Transverse colon (tissue), 4 donors: Measurements from ENCODE around the gene NUCB2. TPM values are rescaled to one million over a fixed set of nuclear protein-coding genes. Genes with fewer than 3 reads are reported as not detected.

Experiments
- DNase-seq: peaks from one replicate; pipeline ENCODE4 v3.0.0-alpha.2; 2019
- H3K27ac ChIP-seq, 4 donors: fragments of 200-600 bp; sonication (generic); 2 replicates each; pipeline ENCODE4 v1.5.1; 2016 to 2018; ENCODE audit warnings: inconsistent platforms in 4 of 4
- H3K27me3 ChIP-seq: fragments of 200-600 bp; sonication (generic); 2 replicates; pipeline ENCODE4 v1.5.1; 2017; ENCODE audit warnings: inconsistent platforms
- H3K36me3 ChIP-seq, 4 donors: fragments of 200-600 bp; sonication (generic); 2 replicates each; pipeline ENCODE4 v1.5.1; 2017 to 2019; ENCODE audit warnings: inconsistent platforms in 4 of 4
- H3K4me1 ChIP-seq, 4 donors: fragments of 200-600 bp; sonication (generic); 2 replicates each; pipeline ENCODE4 v1.5.1; 2017 to 2020; ENCODE audit warnings: inconsistent platforms in 4 of 4
- H3K4me3 ChIP-seq, 4 donors: fragments of 200-600 bp; sonication (generic); 1 replicate in 1 of 4; 2 replicates in 3 of 4; pipeline versions ENCODE4 v1.5.1 to v1.6.1; 2017 to 2019; ENCODE audit warnings: inconsistent platforms in 4 of 4
- H3K9me3 ChIP-seq, 2 donors: fragments of 200-600 bp; sonication (generic); 2 replicates each; pipeline ENCODE4 v1.5.1; 2017 to 2019; ENCODE audit warnings: inconsistent platforms in 2 of 2
- CTCF ChIP-seq, 5 experiments: fragments of 200-600 bp in 3 of 5; fragments of 450-650 bp in 2 of 5; sonication (generic) in 3 of 5; IDR thresholded peaks; 1 replicate in 2 of 5; 2 replicates in 3 of 5; pipeline ENCODE4 v1.5.1; 2016 to 2017; ENCODE audit warnings: antibody characterized with exemption in 5 of 5, inconsistent platforms in 3 of 5, mild to moderate bottlenecking in 2 of 5, moderate library complexity in 1 of 5
- EP300 ChIP-seq: sonication (generic); formaldehyde crosslinking; IDR thresholded peaks from one replicate; pipeline ENCODE4 v1.6.1; 2017; ENCODE audit warnings: antibody characterized with exemption, low read depth
- POLR2A ChIP-seq: fragments of 450-650 bp; IDR thresholded peaks from one replicate; pipeline ENCODE4 v1.6.1; 2016; ENCODE audit warnings: antibody characterized with exemption, mild to moderate bottlenecking, moderate library complexity
- POLR2AphosphoS5 ChIP-seq, 3 donors: sonication (generic); formaldehyde crosslinking; IDR thresholded peaks; one replicate each; pipeline ENCODE4 v1.6.1; 2016; ENCODE audit warnings: antibody characterized with exemption in 3 of 3
- WGBS, 2 donors: methylation state at CpG; one replicate each; pipeline ENCODE4 v1.1.5; 2018; ENCODE audit warnings: low coverage in 1 of 2; 5-methylcytosine and 5-hydroxymethylcytosine counted together
- in situ Hi-C, 4 donors: fragments of 200-750 bp; cut with MboI; loops; one replicate each; pipeline versions ENCODE4 v1.15.0 to v1.15.1; 2017; ENCODE audit warnings: low sequenced_read_pairs in 3 of 4, low pct_ligation_motif_present in 1 of 4, low pct_unique_long_range_greater_than_20kb in 1 of 4
- intact Hi-C: fragments of 100-400 bp; cut with DNase I; formaldehyde crosslinking; loops from one replicate; pipeline ENCODE4 v1.15.1; 2023; ENCODE audit warnings: low total_unique reads
- total RNA-seq, 4 donors: library from RNA; depleted of rRNA; stranded (reverse); fragments of >200 nt; gene quantifications; one replicate each; pipeline ENCODE4 v1.1.0, GENCODE V29; 2016

NUCB2 gene
- total RNA-seq, 4 donors from 2014 or later, result 5.0 to 28.9 (median 13.4) TPM

- H3K27me3 ChIP-seq, result no peaks in the 10 kb centered on the region
- H3K4me1 ChIP-seq, result no peaks in the 10 kb centered on the region
- no peak overlapping the region for H3K27ac ChIP-seq
- TF ChIP-seq EP300 (no peak), POLR2A (no peak), POLR2AphosphoS5 (IDR thresholded peaks at IDR 0.05) (no peak), CTCF (IDR thresholded peaks at IDR 0.05) (no peak)
- WGBS, 2 donors, result 70% methylated on average over 2 of the region's 2 CpGs; no CpG with 5 or more reads in 1 of the 2 donors
- no peak overlapping the region for H3K4me3 ChIP-seq
- no peaks in the 10 kb centered on the region for H3K9me3 ChIP-seq
- peaks cover 0 to 2% (median 0%) of the 10 kb centered on the region in 4 donors for H3K36me3 ChIP-seq
- intact Hi-C loops (no loop called here), in situ Hi-C loops (no loop called here)
- DNase-seq, result no peak
Measured at GRCh38 chr11:17378655-17379054, 102.1 kb downstream of the NUCB2 start.

GRCh38 chr11:17379383-17380180 lies 103.0 kb downstream of the NUCB2 start:
- 86 to 90% methylated on average over 4 to 7 of the region's 7 CpGs for WGBS, 2 donors
- Histone ChIP-seq H3K4me3 (no peak overlapping the region), H3K36me3 (no peaks in the 10 kb centered on the region), H3K27me3 (no peaks in the 10 kb centered on the region), H3K27ac (no peak overlapping the region), H3K9me3 (no peaks in the 10 kb centered on the region), H3K4me1 (no peaks in the 10 kb centered on the region)
- in situ Hi-C loops (loop anchor here in 3 of 4 donors (5.0 to 10.0 kb wide), 2 partner anchors 125 to 128 kb away; no protein-coding TSS in a partner anchor), intact Hi-C loops (loop anchor here (5.0 kb wide), 1 partner anchor 1312 kb away; no protein-coding TSS in a partner anchor)
- no peak for DNase-seq
- TF ChIP-seq EP300 (no peak), POLR2A (no peak), POLR2AphosphoS5 (IDR thresholded peaks at IDR 0.05) (no peak), CTCF (IDR thresholded peaks at IDR 0.05) (no peak)

DNA sequence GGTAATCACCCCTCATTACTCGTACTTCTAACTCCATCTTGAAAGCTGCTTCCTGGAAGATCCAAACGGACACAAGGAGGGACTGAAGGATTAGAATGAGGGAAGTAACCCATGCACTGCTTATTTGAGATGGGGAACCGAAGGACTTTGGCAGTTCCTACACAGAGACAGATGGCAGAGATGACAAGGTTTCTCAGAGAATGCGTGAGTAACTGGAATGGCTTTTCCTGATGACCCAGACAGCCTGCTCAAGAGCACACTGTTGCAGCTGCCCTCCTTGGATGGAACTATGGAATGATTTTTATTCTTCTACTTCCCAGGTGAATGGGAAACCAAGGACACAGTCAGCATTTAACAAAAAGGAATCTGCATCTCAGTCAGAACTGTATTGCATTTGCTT lies 104.6 kb downstream of the NUCB2 start:
- H3K9me3 ChIP-seq, result no peaks in the 10 kb centered on the region
- TF ChIP-seq POLR2AphosphoS5 (IDR thresholded peaks at IDR 0.05) (no peak), POLR2A (no peak), CTCF (IDR thresholded peaks at IDR 0.05) (no peak)
- in situ Hi-C loops (loop anchor here in 3 of 4 donors (5.0 to 10.0 kb wide), 2 partner anchors 124 to 126 kb away; no protein-coding TSS in a partner anchor), intact Hi-C loops (loop anchor here (5.0 kb wide), 1 partner anchor 1314 kb away; no protein-coding TSS in a partner anchor)
- no peaks in the 10 kb centered on the region for H3K27me3 ChIP-seq
- no peaks in the 10 kb centered on the region for H3K36me3 ChIP-seq
- 59 to 75% methylated on average over 4 of the region's 4 CpGs for WGBS, 2 donors
- H3K27ac ChIP-seq, result no peak overlapping the region
- H3K4me1 ChIP-seq, result no peaks in the 10 kb centered on the region
- no peak for DNase-seq
- no peak overlapping the region for H3K4me3 ChIP-seq

Other genes starting within 250 kb of the NUCB2 start
- 1,000 to 10,000 TPM in 1 of 4 donors, 100 to 1,000 TPM in 3; 454 to 1,423 (median 780) TPM for gene RPS13, start 199.1 kb upstream of the NUCB2 start, total RNA-seq
- gene PIK3C2A, start 68.8 kb upstream of the NUCB2 start, total RNA-seq, result 100 to 1,000 TPM in 1 of 4 donors, 10 to 100 TPM in 3; 16.1 to 225 (median 47.8) TPM
- gene NCR3LG1, start 75.1 kb downstream of the NUCB2 start, total RNA-seq, result 10 to 100 TPM in 2 of 4 donors, 1 to 10 TPM in 2; 5.2 to 11.7 (median 9.4) TPM
- gene KCNJ11, start 111.9 kb downstream of the NUCB2 start, total RNA-seq, result 100 to 1,000 TPM in 1 of 4 donors, 1 to 10 TPM in 2, not detected in 1; 1.3 to 135 (median 3.5) TPM
- gene ABCC8, start 200.1 kb downstream of the NUCB2 start, total RNA-seq, result 1 to 10 TPM in 3 of 4 donors, under 1 TPM in 1; 0.40 to 4.0 (median 3.5) TPM